ENCODE data around the gene MAP3K8. TPM values are rescaled to one million over a fixed set of nuclear protein-coding genes. Genes with fewer than 3 reads are reported as not detected.

Gene MAP3K8
- total and polyA plus RNA-seq, 2 donors from 2014 or later = 6.7 to 41.6 TPM

DNA sequence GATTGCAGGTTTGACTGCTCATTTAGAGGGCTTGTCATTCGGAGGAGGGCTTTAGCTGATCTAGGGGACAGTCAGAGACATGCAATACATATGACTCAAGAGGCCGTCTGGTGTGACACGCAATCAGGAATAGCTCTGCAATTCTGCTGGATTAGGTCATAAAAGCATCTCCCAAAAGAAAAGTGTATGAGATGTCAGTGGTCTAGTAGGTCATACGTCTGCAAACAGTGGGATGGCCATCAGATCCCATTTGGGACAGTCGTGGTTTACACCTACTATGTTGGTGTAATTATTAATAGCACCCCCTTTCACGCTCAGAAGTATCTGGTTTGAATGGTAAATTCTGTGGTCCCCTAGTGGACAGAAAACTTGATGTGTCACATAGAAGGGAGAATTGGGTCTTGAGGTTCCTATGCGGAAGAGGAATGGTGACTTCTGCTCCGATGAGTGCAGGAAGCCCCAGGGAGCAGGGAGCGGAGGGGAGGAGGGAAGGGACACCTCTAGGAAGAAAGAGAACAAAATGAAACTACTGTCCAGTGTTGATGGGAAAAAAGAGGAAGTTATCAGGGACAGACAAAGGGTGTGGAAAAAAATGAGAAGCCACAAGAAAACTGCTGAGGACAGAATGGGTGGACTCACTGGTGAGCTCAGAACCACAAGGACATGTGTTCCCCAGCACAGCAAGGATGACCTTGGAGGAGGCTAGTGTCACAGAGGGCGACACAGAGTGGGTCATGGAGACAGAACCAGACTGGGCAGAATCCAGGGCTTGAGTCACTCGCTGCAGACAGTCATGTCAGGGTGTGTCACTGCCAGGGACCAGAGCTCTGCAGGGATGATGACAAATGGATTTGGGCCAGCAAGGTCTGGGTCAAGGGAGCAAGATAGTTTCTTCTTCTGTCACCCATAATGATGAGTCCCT is 59.9 kb downstream of the MAP3K8 start:
- intact Hi-C loops (cut with DNase I) = no loop called here
- Histone ChIP-seq H3K27ac (ENCODE audit: low read depth in 2 of 2, low read length in 2 of 2) (no peak overlapping the region), H3K36me3 (ENCODE audit: control insufficient read depth in 2 of 3, insufficient read depth in 3 of 3, low read length in 3 of 3) (no peaks in the 10 kb centered on the region), H3K4me3 (ENCODE audit: low read length in 3 of 3) (no peak overlapping the region), H3K27me3 (ENCODE audit: control insufficient read depth, insufficient read depth, low read length) (no peaks in the 10 kb centered on the region), H3K4me1 (ENCODE audit: control insufficient read depth in 2 of 3, insufficient read depth in 2 of 3, low read depth in 1 of 3, low read length in 3 of 3) (no peaks in the 10 kb centered on the region), H3K9ac (ENCODE audit: low read length in 3 of 3) (no peak overlapping the region), H3K9me3 (ENCODE audit: control insufficient read depth in 2 of 3, insufficient read depth in 1 of 3, low read length in 3 of 3) (no peaks in the 10 kb centered on the region)
- DNase-seq (no peak), FAIRE-seq (no peak)
- TF ChIP-seq, protein P1, sequence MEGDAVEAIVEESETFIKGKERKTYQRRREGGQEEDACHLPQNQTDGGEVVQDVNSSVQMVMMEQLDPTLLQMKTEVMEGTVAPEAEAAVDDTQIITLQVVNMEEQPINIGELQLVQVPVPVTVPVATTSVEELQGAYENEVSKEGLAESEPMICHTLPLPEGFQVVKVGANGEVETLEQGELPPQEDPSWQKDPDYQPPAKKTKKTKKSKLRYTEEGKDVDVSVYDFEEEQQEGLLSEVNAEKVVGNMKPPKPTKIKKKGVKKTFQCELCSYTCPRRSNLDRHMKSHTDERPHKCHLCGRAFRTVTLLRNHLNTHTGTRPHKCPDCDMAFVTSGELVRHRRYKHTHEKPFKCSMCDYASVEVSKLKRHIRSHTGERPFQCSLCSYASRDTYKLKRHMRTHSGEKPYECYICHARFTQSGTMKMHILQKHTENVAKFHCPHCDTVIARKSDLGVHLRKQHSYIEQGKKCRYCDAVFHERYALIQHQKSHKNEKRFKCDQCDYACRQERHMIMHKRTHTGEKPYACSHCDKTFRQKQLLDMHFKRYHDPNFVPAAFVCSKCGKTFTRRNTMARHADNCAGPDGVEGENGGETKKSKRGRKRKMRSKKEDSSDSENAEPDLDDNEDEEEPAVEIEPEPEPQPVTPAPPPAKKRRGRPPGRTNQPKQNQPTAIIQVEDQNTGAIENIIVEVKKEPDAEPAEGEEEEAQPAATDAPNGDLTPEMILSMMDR (IDR thresholded peaks at IDR 0.05; ENCODE audit: borderline replicate concordance, extremely low read depth, insufficient read depth) = no peak

DNA sequence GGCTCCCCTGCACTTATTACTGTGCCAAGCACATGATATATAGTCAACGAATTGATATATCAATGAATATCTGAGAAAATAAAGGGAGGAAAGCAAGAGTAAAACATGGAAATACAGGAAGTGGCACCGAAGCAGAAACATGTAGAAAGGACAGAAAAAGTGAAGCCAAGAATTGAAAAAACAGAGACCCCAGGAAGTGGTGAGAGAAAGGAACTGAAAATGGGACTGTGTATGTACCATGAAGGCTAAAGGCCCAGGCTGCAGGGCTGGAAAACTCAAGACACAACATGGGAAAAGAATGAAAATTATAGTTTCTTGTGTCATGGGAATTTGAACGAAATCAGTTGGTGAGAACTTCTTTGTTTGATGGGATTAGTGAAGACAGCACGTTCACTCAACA is 60.6 kb downstream of the MAP3K8 start:
- H3K27ac ChIP-seq (ENCODE audit: low read depth in 2 of 2, low read length in 2 of 2) = no peak overlapping the region
- FAIRE-seq (no peak), DNase-seq (no peak)
- no peaks in the 10 kb centered on the region for H3K4me1 ChIP-seq (ENCODE audit: control insufficient read depth in 2 of 3, insufficient read depth in 2 of 3, low read depth in 1 of 3, low read length in 3 of 3)
- no peak overlapping the region for H3K4me3 ChIP-seq (ENCODE audit: low read length in 3 of 3)
- TF ChIP-seq, protein P1 (IDR thresholded peaks at IDR 0.05; ENCODE audit: borderline replicate concordance, extremely low read depth, insufficient read depth) = no peak
- intact Hi-C loops (cut with DNase I) = no loop called here
- H3K9ac ChIP-seq (ENCODE audit: low read length in 3 of 3) = no peak overlapping the region
- no peaks in the 10 kb centered on the region for H3K36me3 ChIP-seq (ENCODE audit: control insufficient read depth in 2 of 3, insufficient read depth in 3 of 3, low read length in 3 of 3)
- H3K27me3 ChIP-seq (ENCODE audit: control insufficient read depth, insufficient read depth, low read length) = no peaks in the 10 kb centered on the region
- H3K9me3 ChIP-seq (ENCODE audit: control insufficient read depth in 2 of 3, insufficient read depth in 1 of 3, low read length in 3 of 3) = no peaks in the 10 kb centered on the region

DNA sequence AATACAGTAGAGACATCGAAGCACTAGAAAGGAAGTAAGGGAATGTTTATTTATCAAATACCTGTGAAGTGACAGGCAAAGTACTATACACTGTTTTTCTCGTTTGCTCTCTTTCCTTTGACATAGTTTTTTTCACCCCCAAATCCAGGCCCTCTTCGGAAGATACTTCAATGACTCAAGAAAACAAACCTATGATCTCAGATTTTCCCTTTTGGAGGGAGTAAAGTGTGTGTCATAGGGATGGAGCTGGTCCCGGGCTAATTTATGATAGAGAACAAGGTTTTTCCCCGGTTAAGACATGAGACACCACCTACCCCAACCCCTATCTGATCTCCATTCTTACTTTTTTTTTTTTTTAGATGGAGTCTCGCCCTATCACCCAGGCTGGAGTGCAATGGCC is 61.7 kb downstream of the MAP3K8 start:
- Histone ChIP-seq H3K4me3 (ENCODE audit: low read length in 3 of 3) (no peak overlapping the region), H3K4me1 (ENCODE audit: control insufficient read depth in 2 of 3, insufficient read depth in 2 of 3, low read depth in 1 of 3, low read length in 3 of 3) (no peaks in the 10 kb centered on the region), H3K27ac (ENCODE audit: low read depth in 2 of 2, low read length in 2 of 2) (no peak overlapping the region), H3K9ac (ENCODE audit: low read length in 3 of 3) (no peak overlapping the region), H3K9me3 (ENCODE audit: control insufficient read depth in 2 of 3, insufficient read depth in 1 of 3, low read length in 3 of 3) (no peaks in the 10 kb centered on the region), H3K36me3 (ENCODE audit: control insufficient read depth in 2 of 3, insufficient read depth in 3 of 3, low read length in 3 of 3) (no peaks in the 10 kb centered on the region), H3K27me3 (ENCODE audit: control insufficient read depth, insufficient read depth, low read length) (no peaks in the 10 kb centered on the region)
- TF ChIP-seq, protein P1 (IDR thresholded peaks at IDR 0.05; ENCODE audit: borderline replicate concordance, extremely low read depth, insufficient read depth) = no peak
- FAIRE-seq = no peak
- intact Hi-C loops (cut with DNase I) = no loop called here
- no peak for DNase-seq

Measured in kidney (tissue), 14 donors.